GM04504 (cell line): ENCODE data around the gene TES.
"Not testable (repeated sequence)": the region's sequence is repeated elsewhere in the genome, so short reads cannot be mapped to it uniquely, and the experiment has no call there.

Experiments used
- DNase-seq: peaks from one replicate; pipeline ENCODE4 v3.0.0-alpha.2; 2012; ENCODE audit warnings: low read depth

Gene TES

GRCh38 chr7:116284390-116284789, 74.1 kb downstream of the TES start:
- no peak for DNase-seq

GRCh38 chr7:116285252-116285651, 74.9 kb downstream of the TES start:
- DNase-seq = no peak

DNA sequence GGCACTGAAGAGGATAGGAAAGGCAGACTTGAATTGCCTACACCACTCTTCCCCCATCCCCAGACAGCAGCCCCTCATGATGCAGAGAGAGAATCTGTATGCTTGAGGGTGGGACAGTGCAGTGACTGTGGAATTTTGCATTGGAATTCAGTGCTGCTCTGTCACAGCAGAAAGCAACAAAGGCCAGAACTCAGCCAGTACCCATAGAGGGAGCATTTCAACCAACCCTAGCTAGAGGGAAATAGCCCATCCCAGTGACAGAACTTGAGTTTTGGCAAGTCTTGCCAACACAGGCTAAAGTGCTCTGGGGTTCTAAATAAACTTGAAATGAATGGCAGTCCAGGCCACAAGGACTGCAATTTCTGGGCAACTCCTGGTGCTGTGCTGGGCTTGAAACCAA, 80.4 kb downstream of the TES start:
- DNase-seq = no peak

DNA sequence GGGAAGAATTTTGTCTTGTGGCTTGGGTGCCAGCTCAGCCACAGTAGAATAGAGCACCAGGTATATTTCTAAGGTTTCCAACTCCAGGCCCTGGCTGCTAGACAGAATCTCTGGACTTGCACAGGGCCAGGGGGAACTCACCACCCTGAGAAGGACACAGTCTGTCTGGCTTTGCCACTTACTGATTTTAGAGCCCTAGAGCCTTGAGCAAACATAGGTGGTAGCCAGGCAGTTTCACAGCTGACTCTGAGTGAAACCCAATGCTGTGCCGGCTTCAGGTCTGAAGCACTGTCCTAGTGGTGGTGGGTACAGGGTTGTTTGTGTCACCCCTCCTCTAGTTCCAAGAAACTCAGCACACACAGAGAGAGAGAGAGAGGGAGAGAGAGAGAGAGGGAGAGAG, 81.6 kb downstream of the TES start:
- no peak for DNase-seq

DNA sequence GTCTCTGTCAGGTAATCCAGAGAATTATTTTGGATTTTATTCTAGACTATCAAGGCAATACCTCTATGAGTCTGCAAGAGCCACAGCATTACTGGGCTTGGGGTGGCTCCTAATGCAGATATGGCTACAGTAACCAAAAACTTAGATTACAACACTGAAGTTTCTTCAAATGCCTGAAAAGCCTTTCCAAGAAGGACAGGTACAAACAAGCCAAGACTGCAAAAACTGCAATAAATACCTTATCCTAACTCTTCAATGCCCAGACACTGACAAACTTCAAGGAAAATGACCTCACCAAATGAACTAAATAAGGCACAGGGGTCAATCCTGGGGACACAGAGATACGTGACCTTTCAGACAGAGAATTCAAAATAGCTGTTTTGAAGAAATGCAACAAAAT, 82.0 kb downstream of the TES start:
- DNase-seq = no peak

DNA sequence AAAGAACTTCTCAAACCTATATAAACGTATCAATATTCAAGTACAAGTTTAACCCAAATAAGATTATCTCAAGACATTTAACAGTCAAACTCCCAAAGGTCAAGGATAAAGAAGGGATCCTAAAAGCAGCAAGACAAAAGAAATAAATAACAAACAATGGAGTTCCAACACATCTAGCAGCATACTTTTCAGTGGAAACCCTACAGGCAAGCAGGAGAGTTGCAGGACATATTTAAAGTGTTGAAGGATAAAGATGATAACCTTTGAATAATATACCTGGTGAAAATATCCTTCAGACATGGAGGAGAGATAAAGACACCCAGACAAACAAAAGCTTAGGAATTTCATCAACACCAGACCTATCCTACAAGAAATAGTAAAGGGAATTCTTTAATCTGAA, 82.8 kb downstream of the TES start:
- no peak for DNase-seq

- DNase-seq = no peak
These were observed 83.3 kb downstream of the TES start for GRCh38 chr7:116293633-116294032.

DNA sequence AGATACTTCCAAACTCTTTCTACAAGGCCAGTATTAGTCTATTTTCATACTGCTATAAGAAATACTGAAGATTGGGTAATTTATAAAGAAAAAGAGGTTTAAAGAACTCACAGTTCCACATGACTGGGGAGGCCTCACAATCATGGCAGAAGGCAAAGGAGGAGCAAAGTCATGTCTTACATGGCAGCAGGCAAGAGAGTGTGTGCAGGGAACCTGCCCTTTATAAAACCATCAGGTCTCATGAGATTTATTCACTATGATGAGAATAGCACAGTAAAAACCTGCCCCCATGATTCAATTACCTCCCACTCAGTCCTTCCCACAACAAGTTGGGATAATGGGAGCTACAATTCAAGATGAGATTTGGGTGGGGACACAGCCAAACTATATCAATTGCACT, 85.6 kb downstream of the TES start:
- not testable (repeated sequence) for DNase-seq

DNA sequence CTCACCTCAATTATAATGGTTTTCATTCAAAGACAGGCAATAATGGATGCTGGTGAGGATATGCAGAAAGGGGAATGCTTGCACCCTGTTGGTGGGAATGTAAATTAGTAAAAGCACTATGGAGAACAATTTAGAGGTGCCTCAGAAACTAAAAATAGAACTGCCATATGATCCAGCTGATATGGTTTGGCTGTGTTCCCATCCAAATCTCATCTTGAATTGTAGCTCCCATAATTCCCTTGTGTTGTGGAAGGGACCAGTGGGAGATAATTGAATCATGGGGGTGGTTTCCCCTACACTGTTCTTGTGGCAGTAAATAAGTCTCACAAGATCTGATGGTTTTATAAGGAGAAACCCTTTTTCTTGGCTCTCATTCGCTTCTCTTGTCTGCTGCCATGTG, 87.7 kb downstream of the TES start:
- DNase-seq = no peak

DNA sequence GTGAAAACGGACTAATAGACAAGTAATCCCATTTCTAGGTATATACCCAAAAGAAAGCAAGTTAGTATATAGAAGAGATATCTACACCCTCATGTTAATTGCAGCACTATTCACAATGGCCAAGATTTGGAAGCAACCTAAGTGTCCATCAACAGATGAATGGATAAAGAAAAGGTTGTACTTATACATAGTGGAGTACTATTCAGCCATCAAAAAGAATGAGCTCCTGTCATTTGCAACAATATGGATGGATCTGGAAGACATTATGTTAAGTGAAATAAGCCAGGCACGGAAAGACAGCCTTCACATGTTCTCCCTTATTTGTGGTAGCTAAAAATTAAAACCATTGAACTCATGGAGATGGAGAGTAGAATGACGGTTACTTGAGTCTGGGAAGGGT, 88.2 kb downstream of the TES start:
- DNase-seq = no peak

- DNase-seq = no peak
These were observed 95.4 kb downstream of the TES start for GRCh38 chr7:116305485-116306408.

- DNase-seq = no peak
These were observed 96.2 kb downstream of the TES start for GRCh38 chr7:116306409-116307048.

- no peak for DNase-seq
These were observed 96.9 kb downstream of the TES start for GRCh38 chr7:116307253-116307652.
